ENCODE measurements around the gene MYO9B.

DNA sequence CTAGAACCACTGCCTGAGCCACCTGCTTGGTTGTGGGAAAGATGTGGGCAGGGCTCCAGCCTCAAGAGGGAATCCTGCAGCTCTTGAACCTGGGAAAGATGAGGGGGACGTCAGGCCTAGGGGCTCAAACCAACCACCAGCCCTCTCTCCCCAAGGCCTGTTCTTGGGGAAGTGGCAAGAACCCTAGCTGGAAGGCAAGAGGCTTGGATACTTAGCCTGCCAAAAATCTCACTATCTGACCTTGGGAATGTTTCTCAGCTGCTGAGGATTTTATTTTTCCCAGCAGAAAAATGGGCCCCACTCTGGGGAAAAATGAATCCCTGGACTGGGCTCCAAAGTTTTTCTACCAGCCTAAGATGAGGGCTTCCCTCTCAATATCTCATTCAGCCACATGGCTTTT, 184.4 kb downstream of the MYO9B start:
- TF ChIP-seq CTCF (IDR thresholded peaks at IDR 0.05): no peak
- TF ChIP-seq POLR2AphosphoS5 (IDR thresholded peaks at IDR 0.05; ENCODE audit: low read depth, low read length): no peak
- no peak for TF ChIP-seq SIN3A (IDR thresholded peaks at IDR 0.05; ENCODE audit: borderline replicate concordance, insufficient read depth, low read depth, low read length)
- TF ChIP-seq REST (IDR thresholded peaks at IDR 0.05; ENCODE audit: insufficient read depth in 1 of 2, low read depth in 2 of 2, low read length in 1 of 2): no peak
- no peak for TF ChIP-seq TCF7L2 (IDR thresholded peaks at IDR 0.05; ENCODE audit: low read depth, low read length)

All from Panc1 (cell line).